Renal cortex interstitium (tissue), 11 donors: ENCODE results near the gene TDRD1. TPM values are rescaled to one million over a fixed set of nuclear protein-coding genes. Genes with fewer than 3 reads are reported as not detected.

Source experiments
- DNase-seq, 11 donors: peaks; one replicate each; pipeline ENCODE4 v3.0.0-alpha.2; 2013; ENCODE audit warnings: low read depth in 9 of 11, low spot score in 4 of 11; ENCODE audit errors: extremely low read depth in 1 of 11
- polyA plus RNA-seq, 3 donors: library from polyadenylated mRNA; unstranded; fragments of 120-200 nt; gene quantifications; one replicate each; pipeline ENCODE4 v1.2.1, GENCODE V29; 2013; ENCODE audit not compliant: insufficient read length in 3 of 3

The TDRD1 gene
- polyA plus RNA-seq, 3 donors, result 0.03 to 0.06 TPM; not detected in 1

GRCh38 chr10:114278140-114278883, 99.2 kb downstream of the TDRD1 start:
- no peak for DNase-seq

DNA sequence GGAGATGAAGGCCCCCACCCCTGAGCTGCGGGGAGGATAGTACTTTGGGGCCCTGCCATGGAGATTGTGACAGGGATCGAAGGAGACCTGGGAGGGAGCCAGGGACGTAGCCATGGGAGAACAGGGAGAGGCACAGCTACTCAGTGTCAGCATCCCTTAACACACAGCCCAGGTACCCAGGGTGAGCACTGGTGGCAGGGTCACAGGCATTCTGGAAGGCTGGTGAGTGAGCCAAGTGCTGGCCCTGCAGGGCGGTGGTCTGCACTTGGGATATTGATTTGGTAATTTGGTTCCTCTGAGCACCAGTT, 99.7 kb downstream of the TDRD1 start:
- DNase-seq, result no peak

- no peak for DNase-seq
Measured at GRCh38 chr10:114279289-114279688, 100.1 kb downstream of the TDRD1 start.

GRCh38 chr10:114279901-114280644, 100.9 kb downstream of the TDRD1 start:
- DNase-seq, result no peak

DNA sequence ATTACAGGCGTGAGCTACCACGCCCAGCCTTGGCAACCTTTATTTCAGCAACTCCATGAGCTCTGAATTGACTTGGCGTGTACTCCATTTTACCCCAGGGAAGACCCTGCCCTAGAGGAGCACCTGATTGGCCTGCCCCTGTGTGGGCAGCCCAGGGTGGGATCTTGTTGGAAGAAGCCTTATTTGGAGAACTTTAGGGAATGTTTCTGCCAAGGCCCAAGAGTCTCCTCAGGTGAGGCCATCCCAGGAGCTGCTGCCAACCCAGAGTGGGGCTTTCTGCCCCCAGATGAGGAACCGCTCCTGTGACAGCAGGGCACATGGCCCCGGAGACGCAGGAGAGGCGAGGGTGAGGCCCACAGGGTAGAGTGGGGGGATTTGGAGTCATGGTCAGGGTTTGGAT, 101.9 kb downstream of the TDRD1 start:
- DNase-seq, result no peak

GRCh38 chr10:114281461-114281860, 102.3 kb downstream of the TDRD1 start:
- no peak for DNase-seq

Other genes starting within 250 kb of the TDRD1 start
- under 1 TPM in 1 of 3 donors, not detected in 2; 0.08 TPM for gene ADRB1, start 135.5 kb upstream of the TDRD1 start, polyA plus RNA-seq
- 10 to 100 TPM; 21.9 to 30.8 (median 25.2) TPM for gene CCDC186, start 5.2 kb upstream of the TDRD1 start, polyA plus RNA-seq
- gene VWA2, start 59.9 kb downstream of the TDRD1 start, polyA plus RNA-seq, result 1 to 10 TPM; 1.6 to 2.3 (median 2.3) TPM
- 10 to 100 TPM; 33.0 to 41.6 (median 36.6) TPM for gene AFAP1L2, start 225.1 kb downstream of the TDRD1 start, polyA plus RNA-seq